Liver (tissue), 3 donors: ENCODE data around the gene KLF18.
"Not testable (repeated sequence)": the region's sequence is repeated elsewhere in the genome, so short reads cannot be mapped to it uniquely, and the experiment has no call there.

Experiments
- FOXA1 ChIP-seq: IDR thresholded peaks from 2 replicates; pipeline ENCODE4 v1.6.1; 2016; ENCODE audit warnings: antibody characterized with exemption
- GABPA ChIP-seq, 2 donors: IDR thresholded peaks in 1 of 2; conservative IDR thresholded peaks in 1 of 2; 2 replicates each; pipeline ENCODE4 v1.6.1; 2016; ENCODE audit warnings: antibody characterized with exemption in 2 of 2, mild to moderate bottlenecking in 1 of 2, moderate library complexity in 1 of 2
- HNF4A ChIP-seq, 2 donors: conservative IDR thresholded peaks; 2 replicates each; pipeline ENCODE4 v1.6.1; 2016; ENCODE audit warnings: antibody characterized with exemption in 2 of 2, mild to moderate bottlenecking in 2 of 2
- RAD21 ChIP-seq, 2 donors: IDR thresholded peaks; 2 replicates each; pipeline ENCODE4 v1.6.1; 2016; ENCODE audit warnings: antibody characterized with exemption in 2 of 2, mild to moderate bottlenecking in 2 of 2
- REST ChIP-seq: IDR thresholded peaks from 2 replicates; pipeline ENCODE4 v1.6.1; 2016; ENCODE audit warnings: antibody characterized with exemption, mild to moderate bottlenecking
- SP1 ChIP-seq: IDR thresholded peaks from 2 replicates; pipeline ENCODE4 v1.6.1; 2018; ENCODE audit warnings: antibody characterized with exemption, mild to moderate bottlenecking
- TAF1 ChIP-seq: conservative IDR thresholded peaks from 2 replicates; pipeline ENCODE4 v1.6.1; 2016; ENCODE audit warnings: antibody characterized with exemption, mild to moderate bottlenecking
- TF ChIP-seq, protein P1 (sequence below): fragments of 150-350 bp; IDR thresholded peaks from 2 replicates; pipeline ENCODE4 v1.5.1; 2017; ENCODE audit warnings: improper control_type of control experiment, low read depth, low read length; ENCODE audit not compliant: missing input control
- TF ChIP-seq, protein P2 (sequence below): IDR thresholded peaks from 2 replicates; pipeline ENCODE4 v1.6.1; 2016; ENCODE audit warnings: antibody characterized with exemption
- donor health status: healthy.
- donor health status: healthy.

DNA sequence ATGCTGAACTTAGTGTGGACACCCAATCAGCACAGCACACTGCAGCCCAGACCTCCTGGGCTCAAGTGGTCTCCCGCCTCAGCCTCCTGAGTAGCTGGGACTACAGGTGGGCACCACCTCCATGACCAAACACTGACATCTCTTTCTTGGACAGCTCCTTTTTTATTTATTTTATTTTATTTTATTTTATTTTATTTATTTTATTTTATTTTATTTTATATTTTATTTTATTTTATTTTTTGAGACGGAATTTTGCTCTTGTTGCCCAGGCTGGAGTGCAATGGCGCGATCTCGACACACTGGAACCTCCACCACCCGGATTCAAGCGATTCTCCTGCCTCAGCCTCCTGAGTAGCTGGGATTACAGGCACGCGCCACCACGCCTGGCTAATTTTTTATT is 24.2 kb downstream of the KLF18 start:
- TF ChIP-seq GABPA (IDR thresholded peaks at IDR 0.05 in 1 of 2, conservative IDR thresholded peaks at IDR 0.05 in 1 of 2); FOXA1; RAD21 (IDR thresholded peaks at IDR 0.05); REST; HNF4A (conservative IDR thresholded peaks at IDR 0.05); SP1; TAF1: not testable (repeated sequence)
- TF ChIP-seq, protein P1, sequence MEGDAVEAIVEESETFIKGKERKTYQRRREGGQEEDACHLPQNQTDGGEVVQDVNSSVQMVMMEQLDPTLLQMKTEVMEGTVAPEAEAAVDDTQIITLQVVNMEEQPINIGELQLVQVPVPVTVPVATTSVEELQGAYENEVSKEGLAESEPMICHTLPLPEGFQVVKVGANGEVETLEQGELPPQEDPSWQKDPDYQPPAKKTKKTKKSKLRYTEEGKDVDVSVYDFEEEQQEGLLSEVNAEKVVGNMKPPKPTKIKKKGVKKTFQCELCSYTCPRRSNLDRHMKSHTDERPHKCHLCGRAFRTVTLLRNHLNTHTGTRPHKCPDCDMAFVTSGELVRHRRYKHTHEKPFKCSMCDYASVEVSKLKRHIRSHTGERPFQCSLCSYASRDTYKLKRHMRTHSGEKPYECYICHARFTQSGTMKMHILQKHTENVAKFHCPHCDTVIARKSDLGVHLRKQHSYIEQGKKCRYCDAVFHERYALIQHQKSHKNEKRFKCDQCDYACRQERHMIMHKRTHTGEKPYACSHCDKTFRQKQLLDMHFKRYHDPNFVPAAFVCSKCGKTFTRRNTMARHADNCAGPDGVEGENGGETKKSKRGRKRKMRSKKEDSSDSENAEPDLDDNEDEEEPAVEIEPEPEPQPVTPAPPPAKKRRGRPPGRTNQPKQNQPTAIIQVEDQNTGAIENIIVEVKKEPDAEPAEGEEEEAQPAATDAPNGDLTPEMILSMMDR = not testable (repeated sequence)
- TF ChIP-seq, protein P2, sequence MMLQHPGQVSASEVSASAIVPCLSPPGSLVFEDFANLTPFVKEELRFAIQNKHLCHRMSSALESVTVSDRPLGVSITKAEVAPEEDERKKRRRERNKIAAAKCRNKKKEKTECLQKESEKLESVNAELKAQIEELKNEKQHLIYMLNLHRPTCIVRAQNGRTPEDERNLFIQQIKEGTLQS = not testable (repeated sequence)
